Calu3 (cell line): ENCODE measurements around the gene CHN2. TPM values are rescaled to one million over a fixed set of nuclear protein-coding genes. Genes with fewer than 3 reads are reported as not detected.

Experiments
- BruUV-seq: library from RNA; stranded (reverse); fragments of 400-500 nt; replicated peaks from 2 replicates; lab custom pipeline; 2021; lab: Mats Ljungman, UMichigan
- CTCF ChIA-PET: fragments of 300-600 bp; sonication (Branson Sonifier 250); formaldehyde crosslinking; loops from one replicate; lab custom pipeline; 2022; ENCODE audit warnings: antibody characterized with exemption; lab: Charles Lee
- DNase-seq: peaks from one replicate; pipeline ENCODE4 v3.0.0; 2022
- H3K27ac Mint-ChIP-seq: one replicate; pipeline ENCODE4 v1.8.0; 2022; ENCODE audit warnings: mixed read lengths; ENCODE audit not compliant: unreplicated experiment
- H3K27me3 Mint-ChIP-seq: one replicate; pipeline ENCODE4 v1.8.0; 2022; ENCODE audit warnings: mixed read lengths; ENCODE audit not compliant: unreplicated experiment
- H3K36me3 Mint-ChIP-seq: one replicate; pipeline ENCODE4 v1.8.0; 2022; ENCODE audit warnings: mild to moderate bottlenecking, moderate library complexity, mixed read lengths; ENCODE audit not compliant: insufficient read depth, unreplicated experiment
- H3K4me1 Mint-ChIP-seq: one replicate; pipeline ENCODE4 v1.8.0; 2022; ENCODE audit warnings: mild to moderate bottlenecking, low read depth, mixed read lengths; ENCODE audit not compliant: unreplicated experiment
- H3K4me3 Mint-ChIP-seq: one replicate; pipeline ENCODE4 v1.8.0; 2022; ENCODE audit warnings: mild to moderate bottlenecking, low read depth, moderate library complexity, mixed read lengths; ENCODE audit not compliant: unreplicated experiment
- H3K9me3 Mint-ChIP-seq: one replicate; pipeline ENCODE4 v1.8.0; 2022; ENCODE audit warnings: low read depth, mixed read lengths; ENCODE audit not compliant: unreplicated experiment
- intact Hi-C: fragments of 100-400 bp; cut with micrococcal nuclease; formaldehyde crosslinking; loops from one replicate; pipeline ENCODE4 v1.10.0; 2022; ENCODE audit not compliant: unreplicated experiment
- total RNA-seq: library from RNA; stranded (reverse); gene quantifications from 2 replicates; pipeline ENCODE4 v1.2.3, GENCODE V29; 2022
- TF ChIP-seq, protein P1 (sequence below): fragments of 200-600 bp; IDR thresholded peaks from one replicate; pipeline ENCODE4 v1.8.0; 2022; ENCODE audit warnings: antibody characterized with exemption; ENCODE audit not compliant: unreplicated experiment

CHN2 gene
- total RNA-seq, 1 experiment from 2014 or later = 12.4 TPM

DNA sequence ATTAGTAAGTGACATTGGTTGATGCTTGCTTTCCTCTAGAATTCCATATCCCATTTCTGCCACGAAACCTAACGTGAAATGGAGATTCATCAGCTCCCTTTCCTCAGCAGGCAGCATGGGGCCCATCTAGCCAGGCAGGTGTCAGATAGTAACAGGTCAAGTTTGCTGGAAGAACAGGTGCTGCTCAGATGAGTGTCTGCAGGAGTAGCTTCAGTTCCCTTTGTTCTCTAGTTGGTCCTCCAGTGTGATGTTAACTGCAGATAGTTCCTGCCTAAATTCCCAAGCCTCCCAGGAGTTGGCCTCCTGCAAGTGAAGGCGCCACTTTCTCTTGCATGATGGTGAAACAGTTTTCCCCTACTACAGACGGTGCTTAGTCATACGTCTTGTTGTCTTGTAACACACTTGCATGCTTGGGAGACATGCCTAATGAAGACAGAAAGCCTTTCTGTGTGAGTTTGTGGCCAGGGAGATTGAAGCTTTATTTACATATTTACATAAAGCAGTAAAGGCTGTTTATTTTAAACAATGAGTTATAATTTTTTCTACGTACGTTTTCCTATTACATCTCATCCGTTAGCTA, 175.4 kb downstream of the CHN2 start:
- Mint-ChIP-seq H3K4me3 (no peak overlapping the region), H3K27me3 (no peaks in the 10 kb centered on the region), H3K27ac (peak overlapping the region; percentile 65), H3K36me3 (peaks cover 4% of the 10 kb centered on the region), H3K4me1 (peaks cover 27% of the 10 kb centered on the region), H3K9me3 (no peaks in the 10 kb centered on the region)
- DNase-seq = no peak
- intact Hi-C loops = no loop called here
- TF ChIP-seq, protein P1, sequence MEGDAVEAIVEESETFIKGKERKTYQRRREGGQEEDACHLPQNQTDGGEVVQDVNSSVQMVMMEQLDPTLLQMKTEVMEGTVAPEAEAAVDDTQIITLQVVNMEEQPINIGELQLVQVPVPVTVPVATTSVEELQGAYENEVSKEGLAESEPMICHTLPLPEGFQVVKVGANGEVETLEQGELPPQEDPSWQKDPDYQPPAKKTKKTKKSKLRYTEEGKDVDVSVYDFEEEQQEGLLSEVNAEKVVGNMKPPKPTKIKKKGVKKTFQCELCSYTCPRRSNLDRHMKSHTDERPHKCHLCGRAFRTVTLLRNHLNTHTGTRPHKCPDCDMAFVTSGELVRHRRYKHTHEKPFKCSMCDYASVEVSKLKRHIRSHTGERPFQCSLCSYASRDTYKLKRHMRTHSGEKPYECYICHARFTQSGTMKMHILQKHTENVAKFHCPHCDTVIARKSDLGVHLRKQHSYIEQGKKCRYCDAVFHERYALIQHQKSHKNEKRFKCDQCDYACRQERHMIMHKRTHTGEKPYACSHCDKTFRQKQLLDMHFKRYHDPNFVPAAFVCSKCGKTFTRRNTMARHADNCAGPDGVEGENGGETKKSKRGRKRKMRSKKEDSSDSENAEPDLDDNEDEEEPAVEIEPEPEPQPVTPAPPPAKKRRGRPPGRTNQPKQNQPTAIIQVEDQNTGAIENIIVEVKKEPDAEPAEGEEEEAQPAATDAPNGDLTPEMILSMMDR = no peak
- BruUV-seq = no TSS peak
- CTCF ChIA-PET = interaction anchor here (0.6 to 1.5 kb wide), 8 partner anchors 9 to 752 kb away, joined by 3 to 5 read pairs (median 3); partner anchors contain the start of gene CPVL

DNA sequence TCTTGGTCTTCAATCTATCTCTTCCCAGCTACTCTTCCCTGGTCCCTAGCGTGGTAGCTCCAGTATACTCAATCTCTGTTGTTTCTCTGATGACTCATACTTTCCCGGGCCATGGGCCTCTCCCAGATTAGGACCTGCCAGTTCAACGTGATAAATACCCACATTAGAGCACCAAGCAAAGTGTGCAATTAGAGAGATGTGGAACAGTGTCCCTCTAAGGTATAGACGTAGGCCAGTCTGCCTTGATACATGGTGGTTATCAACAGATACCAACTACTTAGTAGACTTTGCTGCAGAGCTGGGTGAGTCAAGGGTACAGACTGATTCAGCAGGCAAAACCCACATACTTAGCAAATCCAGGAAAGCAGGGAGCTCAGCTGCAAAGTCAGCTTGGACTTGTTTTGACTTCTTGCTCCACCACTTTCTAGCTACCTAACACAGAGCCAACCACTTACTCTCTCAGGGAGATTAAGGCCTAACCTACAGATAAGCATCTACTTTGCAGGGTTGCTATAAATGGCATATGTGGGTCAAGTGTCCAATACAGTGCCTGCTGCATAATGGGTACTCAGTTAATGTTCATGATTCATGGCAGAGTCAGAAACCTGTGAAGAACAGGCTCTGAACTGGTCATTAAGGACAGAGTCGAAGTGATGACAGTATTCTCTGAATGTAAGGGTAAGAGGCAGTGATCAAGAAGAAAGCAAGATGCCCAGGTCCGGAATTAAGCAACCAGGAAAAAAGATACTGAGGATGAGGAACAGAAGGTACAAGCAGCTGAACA, 176.1 kb downstream of the CHN2 start:
- no TSS peak for BruUV-seq
- DNase-seq = peak; percentile 65
- Mint-ChIP-seq H3K36me3 (peaks cover 10% of the 10 kb centered on the region), H3K9me3 (no peaks in the 10 kb centered on the region), H3K4me1 (peaks cover 35% of the 10 kb centered on the region), H3K4me3 (peak overlapping the region; percentile 1), H3K27me3 (no peaks in the 10 kb centered on the region), H3K27ac (peak overlapping the region; percentile 65)
- TF ChIP-seq, protein P1 = no peak
- intact Hi-C loops = no loop called here
- CTCF ChIA-PET = interaction anchor here (0.6 to 1.5 kb wide), 10 partner anchors 10 to 752 kb away, joined by 3 to 5 read pairs (median 3); partner anchors contain the start of gene CPVL

- no TSS peak for BruUV-seq
- intact Hi-C loops = no loop called here
- Mint-ChIP-seq H3K4me3 (no peak overlapping the region), H3K9me3 (no peaks in the 10 kb centered on the region), H3K36me3 (peaks cover 14% of the 10 kb centered on the region), H3K27me3 (no peaks in the 10 kb centered on the region), H3K4me1 (peaks cover 42% of the 10 kb centered on the region), H3K27ac (peak overlapping the region; percentile 65)
- TF ChIP-seq, protein P1 = no peak
- DNase-seq = no peak
- CTCF ChIA-PET = interaction anchor here (0.6 to 1.1 kb wide), 2 partner anchors 415 to 711 kb away, joined by 4 read pairs; no protein-coding TSS in a partner anchor
Measured at GRCh38 chr7:29371472-29371871, 176.9 kb downstream of the CHN2 start.

DNA sequence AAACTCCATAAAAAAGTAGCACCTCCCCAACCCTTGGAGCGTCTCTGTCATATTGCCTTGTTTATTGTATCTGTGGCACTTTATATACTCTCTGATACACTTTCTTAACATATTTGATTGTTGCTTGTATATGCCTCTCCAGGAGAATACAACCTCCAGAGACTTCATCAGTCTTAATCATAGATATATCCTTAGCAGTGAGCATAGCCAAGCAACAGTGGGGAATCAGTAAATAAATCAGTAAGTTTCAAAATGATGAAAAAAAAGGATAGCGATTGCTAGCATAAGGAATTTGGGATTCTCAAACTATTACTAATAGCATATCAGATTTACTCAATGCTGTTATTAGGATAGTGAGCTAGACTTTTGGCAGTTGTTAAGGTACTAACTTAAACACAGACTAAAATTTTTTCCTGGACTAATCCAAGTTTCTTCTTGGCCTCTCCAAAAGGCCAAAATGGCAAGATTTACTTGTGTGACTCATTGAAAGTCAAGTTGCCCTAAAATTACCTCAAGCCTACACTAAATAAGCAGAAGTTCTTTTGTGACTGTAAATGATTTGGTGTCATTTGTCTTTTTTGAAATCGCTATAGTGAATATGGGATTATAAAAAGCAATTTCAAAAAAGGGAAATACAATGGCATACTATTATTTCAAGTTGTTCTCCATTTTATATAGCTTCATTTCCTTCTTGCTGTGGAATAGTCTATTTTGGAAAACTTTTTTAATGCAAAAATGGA, 177.9 kb downstream of the CHN2 start:
- intact Hi-C loops = no loop called here
- CTCF ChIA-PET = interaction anchor here (0.7 kb wide), 1 partner anchor 42 kb away, joined by 3 read pairs; no protein-coding TSS in a partner anchor
- no TSS peak for BruUV-seq
- Mint-ChIP-seq H3K4me1 (peaks cover 53% of the 10 kb centered on the region), H3K27me3 (no peaks in the 10 kb centered on the region), H3K36me3 (peaks cover 14% of the 10 kb centered on the region), H3K9me3 (no peaks in the 10 kb centered on the region), H3K27ac (no peak overlapping the region), H3K4me3 (no peak overlapping the region)
- no peak for DNase-seq
- TF ChIP-seq, protein P1 = no peak
